HG02678 (cell line): ENCODE data around the gene MDM4.

Source experiments
- ATAC-seq: cut with Tn5 transposase; IDR thresholded peaks from one replicate; pipeline ENCODE4 v1.9.1; 2021; ENCODE audit warnings: mild to moderate bottlenecking, moderate library complexity; ENCODE audit not compliant: unreplicated experiment

MDM4 gene

DNA sequence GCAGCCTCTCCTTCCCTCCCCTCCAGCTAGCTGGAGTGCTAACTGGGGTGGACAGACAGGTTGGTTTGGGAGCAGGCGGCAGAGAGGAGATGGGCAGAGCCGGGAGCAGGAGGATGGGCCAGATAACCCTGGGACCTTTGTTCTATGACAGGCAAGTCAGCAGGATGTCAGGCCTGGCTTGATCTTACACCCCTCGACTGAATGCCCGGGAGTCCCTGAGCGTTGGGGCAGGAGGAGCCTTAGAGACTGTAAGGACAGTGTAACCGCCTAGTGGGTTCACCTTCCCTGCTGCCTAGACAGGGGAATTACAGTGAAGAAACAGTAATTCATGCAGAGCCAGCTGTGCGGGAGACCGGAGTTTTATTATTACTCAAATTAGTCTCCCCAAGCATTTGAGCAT lies 60.2 kb downstream of the MDM4 start:
- no peak for ATAC-seq

GRCh38 chr1:204577794-204578478 lies 61.7 kb downstream of the MDM4 start:
- no peak for ATAC-seq

- peak; percentile 75 for ATAC-seq
These were observed 62.9 kb downstream of the MDM4 start for GRCh38 chr1:204578867-204579664.

DNA sequence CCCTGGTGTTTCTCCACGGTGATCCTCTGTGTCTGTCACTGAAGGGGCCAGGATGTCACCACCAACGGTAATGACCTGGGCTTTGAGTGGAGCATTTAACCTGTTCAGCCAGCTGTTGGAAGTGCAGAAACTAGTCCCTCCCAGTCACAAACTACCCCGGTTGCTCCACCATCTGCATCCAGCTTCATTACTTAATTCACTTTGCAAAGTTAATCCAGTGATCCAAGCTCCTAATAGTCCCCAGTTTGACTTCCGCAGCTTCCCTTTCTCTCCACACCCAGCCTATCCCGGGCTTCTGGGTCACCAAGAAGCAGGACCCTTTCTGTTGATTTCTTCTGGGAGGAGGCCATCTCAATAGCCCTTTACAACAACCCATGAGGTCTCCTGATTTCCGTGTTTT lies 63.5 kb downstream of the MDM4 start:
- no peak for ATAC-seq

DNA sequence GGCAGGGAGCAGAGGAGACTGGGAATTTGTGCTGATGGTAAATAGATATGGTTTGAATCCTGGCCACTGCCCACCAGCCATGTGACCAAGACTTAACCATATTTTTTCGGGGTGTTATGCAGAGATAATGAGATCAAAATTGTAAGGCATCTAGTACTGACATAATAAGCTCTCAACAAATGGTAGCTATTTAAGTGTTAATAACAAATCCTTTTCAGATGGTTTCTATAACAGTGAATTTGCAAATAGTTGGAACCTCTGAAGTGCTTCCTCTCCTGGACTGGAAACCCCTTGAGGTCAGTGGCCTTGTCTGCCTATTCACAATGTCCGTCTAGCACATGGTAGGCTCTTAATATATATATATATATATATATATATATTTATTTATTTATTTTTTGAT lies 64.7 kb downstream of the MDM4 start:
- no peak for ATAC-seq

DNA sequence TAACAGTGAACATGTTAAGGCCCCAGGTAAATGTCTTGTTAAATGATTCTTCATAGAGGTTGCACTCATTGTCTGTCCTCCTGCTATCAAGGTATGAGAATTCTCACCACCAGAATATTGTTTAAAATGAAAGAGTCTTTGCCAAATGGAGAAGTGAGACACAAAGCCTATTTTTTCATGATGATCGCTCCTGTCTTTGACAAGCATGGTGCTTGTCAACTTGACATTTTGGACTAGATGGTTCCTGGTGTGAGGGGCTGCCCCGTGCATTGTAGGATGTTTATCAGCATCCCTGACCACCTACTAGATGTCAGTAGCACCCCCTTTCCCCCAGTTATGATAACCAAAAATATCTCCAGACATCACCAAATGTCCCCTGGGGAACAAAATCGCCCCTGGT lies 65.6 kb downstream of the MDM4 start:
- ATAC-seq: no peak

- no peak for ATAC-seq
These were observed 67.9 kb downstream of the MDM4 start for GRCh38 chr1:204583909-204584632.

DNA sequence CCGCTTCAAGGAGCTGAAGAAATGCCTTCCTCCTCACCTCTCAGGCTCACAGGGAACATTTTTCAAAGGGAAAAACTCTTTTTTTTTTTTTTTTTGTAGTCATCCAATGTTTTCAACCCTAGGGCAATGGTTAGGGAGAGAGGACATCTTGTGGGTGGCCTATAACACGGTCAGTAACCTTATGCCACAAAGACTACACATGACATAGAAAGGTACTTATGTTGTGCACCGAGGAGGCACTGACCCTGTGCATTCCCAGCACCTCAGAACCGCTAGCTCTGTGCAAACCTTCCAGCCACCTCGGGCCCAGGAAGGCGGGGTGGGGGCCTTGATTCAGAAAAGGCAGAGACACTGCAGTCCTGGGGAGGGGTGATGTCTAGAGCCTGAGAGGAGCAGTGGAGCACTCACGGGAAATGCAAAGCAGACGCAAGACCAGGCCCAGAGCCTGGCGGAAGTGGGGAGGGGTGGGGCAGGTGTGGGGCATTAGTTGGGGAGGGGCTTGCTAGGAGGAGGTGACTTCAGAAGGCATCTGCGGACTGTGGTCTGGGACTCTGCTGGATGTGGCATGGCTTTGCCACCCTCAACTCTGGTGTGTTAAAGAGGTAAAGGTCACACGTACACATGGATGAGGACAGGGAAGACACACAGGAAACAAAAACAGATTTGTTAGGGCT lies 68.6 kb downstream of the MDM4 start:
- no peak for ATAC-seq

DNA sequence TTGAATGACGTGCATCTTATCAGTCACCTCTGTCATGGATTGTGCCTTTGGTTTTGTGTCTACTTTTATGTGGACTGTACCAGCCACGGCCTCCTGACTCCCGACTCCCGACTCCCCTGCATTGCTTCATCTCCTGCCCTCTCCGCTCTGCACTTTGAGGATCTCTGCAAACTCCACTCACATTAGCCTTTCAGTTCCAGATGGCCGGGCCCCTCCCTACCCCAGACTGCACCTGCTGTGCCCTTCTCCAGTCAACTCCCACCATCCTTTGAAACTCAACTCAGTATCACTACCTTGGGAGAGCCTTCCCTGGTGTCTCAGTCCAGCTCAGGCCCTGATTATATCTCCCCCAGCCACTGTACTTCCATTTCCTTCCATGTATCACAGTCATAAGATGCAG lies 71.4 kb downstream of the MDM4 start:
- no peak for ATAC-seq

DNA sequence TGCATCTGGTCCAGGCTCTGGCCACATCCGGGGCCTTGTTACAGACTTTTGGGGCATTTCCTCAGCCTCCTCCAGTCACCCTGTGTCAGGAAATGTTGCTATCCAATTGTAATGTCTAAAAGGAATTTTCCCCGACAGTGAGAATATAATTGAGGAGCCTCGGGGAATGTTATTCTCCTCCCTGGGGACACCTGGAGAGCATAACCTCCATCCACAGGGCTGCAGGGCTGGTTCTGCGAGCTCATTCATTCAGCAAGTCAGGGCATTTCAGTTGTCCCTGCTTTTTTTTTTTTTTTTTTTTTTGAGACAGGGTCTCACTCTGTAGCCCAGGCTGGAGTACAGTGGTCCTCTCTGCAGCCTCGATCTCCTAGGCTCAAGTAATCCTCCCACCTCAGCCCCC lies 72.6 kb downstream of the MDM4 start:
- no peak for ATAC-seq

- no peak for ATAC-seq
These were observed 73.3 kb downstream of the MDM4 start for GRCh38 chr1:204589409-204590038.

- no peak for ATAC-seq
These were observed 75.4 kb downstream of the MDM4 start for GRCh38 chr1:204591473-204592090.

DNA sequence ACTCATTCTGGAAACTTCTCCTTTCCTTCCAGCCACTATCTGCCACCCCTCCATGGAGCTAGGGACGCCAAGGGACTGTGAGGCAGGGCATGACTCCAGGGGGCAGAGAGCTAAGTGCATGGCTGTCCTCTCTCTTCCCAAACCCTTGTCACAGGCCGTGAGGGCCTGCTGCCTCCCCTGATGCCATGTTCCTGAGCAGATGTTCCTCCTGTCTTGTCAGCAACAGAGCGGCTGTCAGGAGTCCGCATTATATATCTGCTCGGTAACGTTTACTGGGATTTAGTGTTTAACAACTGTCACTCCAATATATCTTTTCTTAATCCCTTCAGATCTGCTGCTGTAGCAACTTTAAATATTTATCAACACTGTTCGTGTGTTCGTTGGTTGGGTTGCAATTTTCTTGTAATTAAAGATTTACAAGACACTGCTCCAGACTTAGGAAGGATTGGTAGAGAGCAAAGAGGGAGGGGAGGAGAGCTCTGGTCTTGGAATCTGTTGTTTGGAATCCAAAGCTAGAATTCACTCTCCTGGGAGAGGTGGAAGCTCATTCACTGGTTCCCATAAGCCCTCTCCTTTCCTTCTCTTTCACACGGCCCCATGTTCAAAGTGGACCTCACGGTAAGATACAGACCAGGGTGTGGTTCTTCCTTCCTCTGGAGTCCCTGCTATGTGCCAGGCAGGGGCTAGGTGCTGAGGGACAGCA lies 76.2 kb downstream of the MDM4 start:
- ATAC-seq: no peak

DNA sequence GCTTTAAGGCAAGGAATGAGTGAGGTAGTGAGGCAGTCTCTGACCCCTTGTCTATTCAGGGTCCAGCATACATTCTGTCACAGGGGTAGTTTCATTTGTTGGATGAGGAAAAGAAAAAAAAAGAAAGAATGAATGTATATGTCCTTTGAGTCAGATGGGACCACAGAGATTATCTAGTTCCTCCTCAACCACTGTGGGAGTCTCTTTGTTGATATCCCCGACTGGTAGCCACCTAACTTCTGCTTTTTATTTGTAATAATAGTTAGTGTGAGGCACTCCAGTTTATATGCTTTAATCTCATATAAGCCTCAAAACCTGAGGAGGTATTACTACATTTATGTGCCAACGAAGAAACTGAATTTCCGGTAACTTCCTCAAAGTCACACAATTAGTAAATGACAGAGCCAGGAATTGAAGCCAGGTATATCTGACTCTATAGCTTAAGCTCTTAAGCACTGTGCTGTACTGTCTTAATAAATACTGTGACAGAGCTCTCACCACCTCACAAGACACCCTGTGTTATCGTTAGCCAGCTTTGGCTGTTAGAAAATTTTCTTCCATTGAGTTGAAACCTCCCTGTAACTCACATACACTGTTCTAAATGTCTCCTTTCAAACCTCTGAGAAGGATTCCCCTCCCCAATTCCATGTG lies 82.2 kb downstream of the MDM4 start:
- no peak for ATAC-seq

- no peak for ATAC-seq
These were observed 82.9 kb downstream of the MDM4 start for GRCh38 chr1:204599098-204599497.

GRCh38 chr1:204599596-204599995 lies 83.4 kb downstream of the MDM4 start:
- ATAC-seq: no peak

GRCh38 chr1:204600203-204600602 lies 84.0 kb downstream of the MDM4 start:
- no peak for ATAC-seq

DNA sequence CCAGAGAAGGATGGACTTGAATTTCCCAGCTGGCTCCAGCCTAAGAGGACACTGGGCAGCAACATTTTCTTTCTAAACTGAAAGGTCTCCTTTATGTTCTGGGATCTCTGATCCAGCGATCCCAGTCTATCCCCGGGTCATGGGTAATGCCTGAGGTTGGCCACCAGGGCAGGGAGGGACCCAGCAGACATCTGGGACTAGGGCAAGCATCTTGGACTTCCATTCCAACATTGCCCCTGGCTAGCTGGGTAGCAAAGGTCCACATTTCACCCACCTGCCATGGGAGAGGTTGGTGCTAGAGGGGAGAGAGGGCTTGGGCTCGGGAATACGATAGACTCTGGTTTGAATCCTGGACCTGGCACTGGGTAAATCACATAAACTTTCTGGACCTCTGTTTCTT lies 84.8 kb downstream of the MDM4 start:
- ATAC-seq: no peak

GRCh38 chr1:204602111-204602579 lies 85.9 kb downstream of the MDM4 start:
- ATAC-seq: no peak
